GM23248 (cell line): Measurements from ENCODE around the gene GULP1. TPM values are rescaled to one million over a fixed set of nuclear protein-coding genes. Genes with fewer than 3 reads are reported as not detected.
A peak's percentile ranks its signal among the peaks of the same experiment; 100 is the strongest.

ENCODE experiments used
- DNase-seq: peaks from one replicate; pipeline ENCODE4 v3.0.0-alpha.2; 2015
- H2AFZ ChIP-seq: fragments of 200-600 bp; sonication (generic); 2 replicates; pipeline ENCODE4 v1.6.1; 2016; ENCODE audit warnings: antibody characterized with exemption
- H3F3A ChIP-seq: fragments of 200-600 bp; sonication (generic); 2 replicates; pipeline ENCODE4 v1.6.1; 2016; ENCODE audit warnings: mild to moderate bottlenecking, antibody characterized with exemption, mixed run types; ENCODE audit not compliant: insufficient read depth
- H3K27ac ChIP-seq: fragments of 200-600 bp; sonication (generic); 2 replicates; pipeline ENCODE4 v1.5.1; 2016; ENCODE audit warnings: mild to moderate bottlenecking
- H3K27me3 ChIP-seq: fragments of 200-600 bp; sonication (generic); replicated peaks from 2 replicates; pipeline ENCODE4 v1.6.1; 2016; ENCODE audit warnings: mild to moderate bottlenecking; ENCODE audit not compliant: insufficient read depth
- H3K36me3 ChIP-seq: fragments of 200-600 bp; sonication (generic); 2 replicates; pipeline ENCODE4 v1.6.1; 2016; ENCODE audit warnings: low read depth, mild to moderate bottlenecking
- H3K4me1 ChIP-seq: fragments of 200-600 bp; sonication (generic); 2 replicates; pipeline ENCODE4 v1.6.1; 2016; ENCODE audit warnings: mild to moderate bottlenecking; ENCODE audit not compliant: insufficient read depth
- H3K4me2 ChIP-seq: fragments of 200-600 bp; sonication (generic); one replicate; pipeline ENCODE4 v1.6.1; 2016; ENCODE audit warnings: mild to moderate bottlenecking; ENCODE audit not compliant: unreplicated experiment
- H3K4me3 ChIP-seq: fragments of 200-600 bp; sonication (generic); 2 replicates; pipeline ENCODE4 v1.5.1; 2016; ENCODE audit warnings: mild to moderate bottlenecking
- H3K79me2 ChIP-seq: fragments of 200-600 bp; sonication (generic); 2 replicates; pipeline ENCODE4 v1.6.1; 2016; ENCODE audit warnings: mild to moderate bottlenecking; ENCODE audit not compliant: insufficient read depth
- H3K9ac ChIP-seq: fragments of 200-600 bp; sonication (generic); 2 replicates; pipeline ENCODE4 v1.6.1; 2016; ENCODE audit warnings: mild to moderate bottlenecking
- H3K9me2 ChIP-seq: fragments of 200-600 bp; sonication (generic); 2 replicates; pipeline ENCODE4 v1.6.1; 2016; ENCODE audit warnings: mixed run types, mild to moderate bottlenecking, moderate library complexity; ENCODE audit not compliant: insufficient read depth
- H3K9me3 ChIP-seq: fragments of 200-600 bp; sonication (generic); one replicate; pipeline ENCODE4 v1.6.1; 2017; ENCODE audit warnings: low read depth
- H4K20me1 ChIP-seq: fragments of 200-600 bp; sonication (generic); 2 replicates; pipeline ENCODE4 v1.6.0; 2016; ENCODE audit not compliant: insufficient read depth
- EZH2 ChIP-seq: fragments of 200-600 bp; sonication (generic); IDR thresholded peaks from 2 replicates; pipeline ENCODE4 v1.6.1; 2018; ENCODE audit warnings: antibody characterized with exemption, mild to moderate bottlenecking; ENCODE audit not compliant: insufficient read depth, poor library complexity, severe bottlenecking
- EZH2phosphoT487 ChIP-seq: fragments of 200-600 bp; sonication (generic); IDR thresholded peaks from 2 replicates; pipeline ENCODE4 v1.6.1; 2018; ENCODE audit warnings: antibody characterized with exemption, moderate library complexity, mild to moderate bottlenecking, low read depth; ENCODE audit not compliant: insufficient read depth
- WGBS, 2 experiments: methylation state at CpG; one replicate each; pipeline ENCODE4 v1.1.6; 2015 to 2017; ENCODE audit warnings: low lambda C conversion rate in 2 of 2, low coverage in 1 of 2; ENCODE audit errors: missing lambda C conversion rate in 2 of 2; 5-methylcytosine and 5-hydroxymethylcytosine counted together
- in situ Hi-C: fragments of 300-500 bp; cut with MboI; formaldehyde crosslinking; loops from 2 replicates; pipeline ENCODE4 v1.15.0; 2020
- polyA plus RNA-seq: library from polyadenylated mRNA; unstranded; fragments of >200 nt; fragmentation: Nextera tagmentation; extraction: Ambion mirVana; gene quantifications from 2 replicates; pipeline ENCODE4 v1.2.1, GENCODE V29; 2016
- total RNA-seq: library from RNA; depleted of rRNA; stranded (reverse); fragments of >200 nt; shearing (Covaris generic); gene quantifications from 2 replicates; pipeline ENCODE4 v1.2.3, GENCODE V29; 2014

Gene GULP1
- total and polyA plus RNA-seq, 2 experiments from 2014 or later = 6.1 to 11.9 TPM

DNA sequence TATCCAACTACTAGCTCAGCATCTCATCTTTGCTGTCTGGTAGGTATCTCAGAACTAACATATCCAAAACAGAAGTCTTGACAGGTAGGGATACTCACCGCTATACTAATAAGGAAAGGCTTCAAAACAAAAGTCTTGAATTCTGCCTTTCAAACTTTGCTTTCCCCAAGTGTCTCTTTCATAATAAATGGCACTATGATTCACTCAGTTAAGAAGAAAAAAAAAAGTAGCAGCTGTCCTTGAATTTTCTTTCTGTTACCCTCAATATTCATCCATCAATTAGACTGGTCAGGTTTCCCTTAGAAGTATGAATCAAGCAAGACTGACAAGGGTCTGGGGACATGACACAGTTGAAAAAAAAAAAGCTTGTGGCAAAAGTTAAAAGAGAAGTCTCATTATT is 175.1 kb downstream of the GULP1 start:
- Histone ChIP-seq H3K36me3 (no peaks in the 10 kb centered on the region), H3K9ac (no peak overlapping the region), H3K4me1 (no peaks in the 10 kb centered on the region), H3K79me2 (no peaks in the 10 kb centered on the region), H4K20me1 (no peaks in the 10 kb centered on the region), H2AFZ (no peak overlapping the region), H3F3A (no peaks in the 10 kb centered on the region), H3K9me3 (no peaks in the 10 kb centered on the region), H3K4me3 (no peak overlapping the region), H3K27me3 (no peaks in the 10 kb centered on the region), H3K4me2 (no peak overlapping the region), H3K9me2 (no peaks in the 10 kb centered on the region), H3K27ac (no peak overlapping the region)
- 95 to 97% methylated on average over 1 of the region's 1 CpG for WGBS, 2 experiments
- in situ Hi-C loops = no loop called here
- no peak for DNase-seq
- TF ChIP-seq EZH2phosphoT487 = no peak
- TF ChIP-seq EZH2 = no peak

DNA sequence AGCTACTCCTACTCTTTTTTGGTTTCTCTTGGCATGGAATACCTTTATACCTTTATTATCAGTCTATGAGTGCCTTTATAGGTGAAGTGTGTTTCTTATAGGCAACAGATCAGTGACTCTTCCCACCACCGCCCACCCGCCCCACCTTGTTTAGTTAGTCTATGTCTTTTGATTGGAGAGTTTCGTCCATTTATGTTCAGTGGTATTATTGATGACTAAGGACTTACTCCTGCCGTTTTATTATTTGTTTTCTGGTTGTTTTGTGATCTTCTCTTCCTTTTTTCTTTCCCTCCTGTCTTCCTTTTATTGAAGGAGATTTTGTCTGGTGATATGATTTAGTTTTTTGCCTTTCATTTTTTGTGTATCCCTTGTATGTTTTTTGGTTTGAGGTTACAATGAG is 179.5 kb downstream of the GULP1 start:
- Histone ChIP-seq H3K27ac (no peak overlapping the region), H3K9ac (no peak overlapping the region), H3F3A (no peaks in the 10 kb centered on the region), H4K20me1 (no peaks in the 10 kb centered on the region), H3K4me2 (no peak overlapping the region), H3K79me2 (no peaks in the 10 kb centered on the region), H3K9me2 (no peaks in the 10 kb centered on the region), H3K4me1 (peaks cover 6% of the 10 kb centered on the region), H2AFZ (no peak overlapping the region), H3K9me3 (no peaks in the 10 kb centered on the region), H3K27me3 (no peaks in the 10 kb centered on the region), H3K4me3 (no peak overlapping the region), H3K36me3 (no peaks in the 10 kb centered on the region)
- TF ChIP-seq EZH2 (no peak), EZH2phosphoT487 (no peak)
- DNase-seq = no peak
- in situ Hi-C loops = no loop called here
- 82 to 91% methylated on average over 4 of the region's 4 CpGs for WGBS, 2 experiments

DNA sequence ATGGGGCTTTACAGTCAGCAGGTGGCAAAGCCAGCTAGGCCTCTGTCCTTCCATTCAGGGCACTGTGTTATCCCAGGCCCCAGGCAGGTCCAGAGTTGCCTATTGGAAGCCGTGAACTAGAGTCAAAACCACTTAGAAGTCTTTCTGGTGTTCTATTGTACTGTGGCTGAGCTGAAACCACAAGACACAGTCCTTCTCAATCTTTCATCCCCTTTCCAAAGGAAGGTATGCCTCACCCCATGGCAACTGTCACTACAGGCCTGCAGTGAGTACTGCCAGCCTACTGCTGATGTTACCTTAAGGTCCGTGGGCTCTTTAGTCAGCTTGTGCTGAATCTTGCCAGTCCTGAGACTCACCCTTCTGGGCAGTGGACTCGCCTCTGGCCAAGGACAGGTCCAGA is 181.6 kb downstream of the GULP1 start:
- in situ Hi-C loops = no loop called here
- no peaks in the 10 kb centered on the region for H3K36me3 ChIP-seq
- no peak overlapping the region for H3K9ac ChIP-seq
- no peak overlapping the region for H3K27ac ChIP-seq
- TF ChIP-seq EZH2 = no peak
- no peak for TF ChIP-seq EZH2phosphoT487
- H4K20me1 ChIP-seq = no peaks in the 10 kb centered on the region
- WGBS, 2 experiments = 68 to 81% methylated on average over 3 of the region's 3 CpGs
- no peak for DNase-seq
- H3K27me3 ChIP-seq = no peaks in the 10 kb centered on the region
- no peaks in the 10 kb centered on the region for H3K9me2 ChIP-seq
- H3K4me1 ChIP-seq = peaks cover 7% of the 10 kb centered on the region
- H3K79me2 ChIP-seq = no peaks in the 10 kb centered on the region
- no peaks in the 10 kb centered on the region for H3F3A ChIP-seq
- H2AFZ ChIP-seq = no peak overlapping the region
- H3K9me3 ChIP-seq = no peaks in the 10 kb centered on the region
- H3K4me2 ChIP-seq = no peak overlapping the region
- H3K4me3 ChIP-seq = no peak overlapping the region

DNA sequence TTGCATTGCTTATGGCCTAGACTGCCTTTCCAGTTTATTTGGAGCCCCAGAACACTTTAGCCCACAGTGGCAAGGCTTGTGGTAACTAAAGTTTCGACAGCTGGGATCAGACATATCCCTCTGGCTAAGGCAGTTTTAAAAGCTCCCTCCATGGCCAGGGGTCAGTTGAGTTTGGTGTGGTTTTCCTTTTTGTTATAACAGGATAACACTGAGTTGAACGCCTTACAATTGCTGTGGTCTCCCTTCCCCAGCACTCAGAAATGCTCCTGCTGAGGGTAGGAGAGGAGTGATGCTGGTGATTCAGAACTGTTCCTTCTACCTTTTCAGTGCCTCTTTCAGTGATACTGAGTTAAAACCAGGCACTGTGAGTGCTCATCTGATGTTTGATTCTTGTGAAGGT is 182.6 kb downstream of the GULP1 start:
- 80 to 88% methylated on average over 2 of the region's 2 CpGs for WGBS, 2 experiments
- in situ Hi-C loops = no loop called here
- peaks cover 7% of the 10 kb centered on the region for H3K4me1 ChIP-seq
- no peaks in the 10 kb centered on the region for H3K36me3 ChIP-seq
- DNase-seq = no peak
- H2AFZ ChIP-seq = no peak overlapping the region
- no peaks in the 10 kb centered on the region for H4K20me1 ChIP-seq
- no peaks in the 10 kb centered on the region for H3K79me2 ChIP-seq
- no peak overlapping the region for H3K27ac ChIP-seq
- H3K9me2 ChIP-seq = no peaks in the 10 kb centered on the region
- no peak overlapping the region for H3K4me3 ChIP-seq
- no peaks in the 10 kb centered on the region for H3K27me3 ChIP-seq
- H3K4me2 ChIP-seq = no peak overlapping the region
- no peaks in the 10 kb centered on the region for H3F3A ChIP-seq
- TF ChIP-seq EZH2 (no peak), EZH2phosphoT487 (no peak)
- H3K9ac ChIP-seq = no peak overlapping the region
- H3K9me3 ChIP-seq = no peaks in the 10 kb centered on the region

DNA sequence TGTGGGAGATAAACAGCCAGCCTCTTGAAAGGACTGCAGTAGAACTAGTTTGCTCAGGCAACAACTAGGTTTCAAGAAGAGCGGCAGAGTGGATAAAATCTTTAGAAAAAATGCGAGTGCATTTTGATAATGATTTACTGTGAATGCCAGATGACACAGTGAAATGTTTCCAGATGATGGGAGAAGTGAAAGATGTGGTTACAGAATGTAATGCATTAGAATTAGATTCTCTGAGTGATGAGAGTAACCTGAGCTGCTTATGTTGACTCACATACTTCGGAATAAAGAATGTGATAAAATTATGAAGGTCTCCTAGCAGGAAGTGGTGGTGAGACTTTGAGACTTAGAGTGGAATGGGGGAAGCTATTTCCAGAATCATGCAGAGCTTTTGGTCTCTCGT is 184.3 kb downstream of the GULP1 start:
- no peaks in the 10 kb centered on the region for H3K9me3 ChIP-seq
- H3K9me2 ChIP-seq = no peaks in the 10 kb centered on the region
- H2AFZ ChIP-seq = no peak overlapping the region
- no peak for DNase-seq
- no peaks in the 10 kb centered on the region for H4K20me1 ChIP-seq
- 46 to 64% methylated on average over 4 of the region's 4 CpGs for WGBS, 2 experiments
- H3K4me2 ChIP-seq = peak overlapping the region; percentile 20
- H3K36me3 ChIP-seq = no peaks in the 10 kb centered on the region
- no peak overlapping the region for H3K27ac ChIP-seq
- in situ Hi-C loops = no loop called here
- no peak overlapping the region for H3K9ac ChIP-seq
- no peaks in the 10 kb centered on the region for H3K27me3 ChIP-seq
- no peaks in the 10 kb centered on the region for H3K79me2 ChIP-seq
- peaks cover 7% of the 10 kb centered on the region for H3K4me1 ChIP-seq
- TF ChIP-seq EZH2 = no peak
- TF ChIP-seq EZH2phosphoT487 = no peak
- H3K4me3 ChIP-seq = no peak overlapping the region
- H3F3A ChIP-seq = no peaks in the 10 kb centered on the region
